ENCODE results near the gene C13orf46.

DNA sequence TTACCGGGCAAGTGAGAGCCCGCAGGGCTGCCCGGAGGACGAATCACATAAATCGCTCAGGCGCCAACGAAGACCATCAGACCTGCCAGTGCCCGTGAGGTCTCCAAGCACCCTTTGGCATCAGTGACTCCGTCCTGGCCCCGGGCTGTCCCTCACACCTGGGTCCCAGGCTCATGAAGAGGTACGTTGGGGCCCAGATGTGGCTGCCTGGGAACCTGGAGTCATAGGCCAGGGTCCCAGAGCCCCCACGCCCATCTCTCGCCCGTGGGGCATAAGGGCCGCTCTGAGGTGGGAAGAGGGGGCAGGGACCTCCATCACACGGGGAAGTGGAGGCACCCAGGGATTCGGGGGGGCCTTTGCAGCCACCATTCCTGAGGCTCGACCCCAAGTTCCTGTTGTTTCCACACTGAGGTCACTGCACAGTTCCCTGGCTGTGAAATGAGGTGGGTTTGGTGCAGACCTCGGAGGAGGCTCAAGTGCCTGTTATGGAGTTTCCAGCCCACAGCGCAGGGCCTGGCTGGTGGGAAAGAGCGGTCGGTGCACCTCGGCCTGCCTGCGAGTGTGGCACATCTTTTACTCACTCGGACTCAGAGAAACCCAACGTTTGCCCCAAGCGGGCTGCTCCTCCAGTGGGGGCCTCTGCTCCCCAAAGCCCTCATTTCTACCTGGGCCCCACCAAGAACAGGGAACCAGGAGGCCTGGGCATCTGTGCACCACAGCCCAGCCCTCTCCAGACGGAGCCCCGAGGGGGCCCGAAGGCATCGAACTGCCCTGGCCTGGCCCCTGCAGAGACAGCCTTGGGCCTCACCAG, 35.9 kb upstream of the C13orf46 start:
- TF ChIP-seq, protein P1, sequence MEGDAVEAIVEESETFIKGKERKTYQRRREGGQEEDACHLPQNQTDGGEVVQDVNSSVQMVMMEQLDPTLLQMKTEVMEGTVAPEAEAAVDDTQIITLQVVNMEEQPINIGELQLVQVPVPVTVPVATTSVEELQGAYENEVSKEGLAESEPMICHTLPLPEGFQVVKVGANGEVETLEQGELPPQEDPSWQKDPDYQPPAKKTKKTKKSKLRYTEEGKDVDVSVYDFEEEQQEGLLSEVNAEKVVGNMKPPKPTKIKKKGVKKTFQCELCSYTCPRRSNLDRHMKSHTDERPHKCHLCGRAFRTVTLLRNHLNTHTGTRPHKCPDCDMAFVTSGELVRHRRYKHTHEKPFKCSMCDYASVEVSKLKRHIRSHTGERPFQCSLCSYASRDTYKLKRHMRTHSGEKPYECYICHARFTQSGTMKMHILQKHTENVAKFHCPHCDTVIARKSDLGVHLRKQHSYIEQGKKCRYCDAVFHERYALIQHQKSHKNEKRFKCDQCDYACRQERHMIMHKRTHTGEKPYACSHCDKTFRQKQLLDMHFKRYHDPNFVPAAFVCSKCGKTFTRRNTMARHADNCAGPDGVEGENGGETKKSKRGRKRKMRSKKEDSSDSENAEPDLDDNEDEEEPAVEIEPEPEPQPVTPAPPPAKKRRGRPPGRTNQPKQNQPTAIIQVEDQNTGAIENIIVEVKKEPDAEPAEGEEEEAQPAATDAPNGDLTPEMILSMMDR (conservative IDR thresholded peaks at IDR 0.05 in 1 of 2, IDR thresholded peaks at IDR 0.05 in 1 of 2; ENCODE audit: low read depth in 1 of 2, low read length in 2 of 2): no peak
- no peak for TF ChIP-seq EZH2 (IDR thresholded peaks at IDR 0.05; ENCODE audit: low read length, missing control alignments)

Data from fibroblast of lung (primary cell).